OCI-LY3 (cell line): Measurements from ENCODE around the gene ERC1.

ENCODE experiments used
- H2AFZ ChIP-seq: fragments of 200-600, 300-600 bp; shearing (Covaris generic); 2 replicates; pipeline ENCODE4 v1.6.0; 2014; ENCODE audit warnings: antibody characterized with exemption, low read depth, low read length
- H3K27ac ChIP-seq: fragments of 200-600, 300-600 bp; sonication (generic); 2 replicates; pipeline ENCODE4 v1.5.1; 2014; ENCODE audit warnings: mild to moderate bottlenecking, low read length, moderate library complexity, mixed read lengths
- H3K27me3 ChIP-seq: fragments of 200-600, 300-600 bp; sonication (generic); 2 replicates; pipeline ENCODE4 v1.6.1; 2014; ENCODE audit warnings: low read depth, low read length, mixed read lengths
- H3K36me3 ChIP-seq: fragments of 200-600, 300-600 bp; sonication (generic); replicated peaks from 2 replicates; pipeline ENCODE3; 2014; ENCODE audit warnings: low read depth, low read length, mixed read lengths
- H3K4me1 ChIP-seq: fragments of 300-600, 200-600 bp; sonication (generic); 2 replicates; pipeline ENCODE4 v1.6.1; 2014; ENCODE audit warnings: low read length, mixed read lengths
- H3K4me2 ChIP-seq: fragments of 200-600, 300-600 bp; sonication (generic); 2 replicates; pipeline ENCODE4 v1.6.1; 2014; ENCODE audit warnings: low read length, mixed read lengths
- H3K4me3 ChIP-seq: fragments of 300-600, 200-600 bp; sonication (generic); 2 replicates; pipeline ENCODE4 v1.5.1; 2014; ENCODE audit warnings: antibody characterized with exemption, mild to moderate bottlenecking, low read length, moderate library complexity
- H3K79me2 ChIP-seq: fragments of 300-600, 200-600 bp; shearing (Covaris generic); 2 replicates; pipeline ENCODE4 v1.6.1; 2014; ENCODE audit warnings: mild to moderate bottlenecking, low read length, mixed read lengths
- H3K9ac ChIP-seq: fragments of 300-600, 200-600 bp; shearing (Covaris generic); 2 replicates; pipeline ENCODE4 v1.6.0; 2014; ENCODE audit warnings: mild to moderate bottlenecking, low read length, moderate library complexity
- H3K9me3 ChIP-seq: fragments of 200-600, 300-600 bp; shearing (Covaris generic); 2 replicates; pipeline ENCODE4 v1.6.1; 2014; ENCODE audit warnings: low read length, mixed read lengths; ENCODE audit not compliant: insufficient read depth
- H4K20me1 ChIP-seq: fragments of 200-600, 300-600 bp; sonication (generic); 2 replicates; pipeline ENCODE4 v1.6.1; 2016; ENCODE audit warnings: low read length, mixed read lengths; ENCODE audit not compliant: insufficient read depth
- EZH2phosphoT487 ChIP-seq: fragments of 200-600 bp; shearing (Covaris generic); IDR thresholded peaks from 2 replicates; pipeline ENCODE4 v1.6.1; 2018; ENCODE audit warnings: antibody characterized with exemption, mixed run types, low read depth
- TF ChIP-seq, protein P1 (sequence below): fragments of 200-600, 300-600 bp; sonication (generic); IDR thresholded peaks from 2 replicates; pipeline ENCODE4 v1.5.1; 2014; ENCODE audit warnings: antibody characterized with exemption, low read length, low read depth

The ERC1 gene

DNA sequence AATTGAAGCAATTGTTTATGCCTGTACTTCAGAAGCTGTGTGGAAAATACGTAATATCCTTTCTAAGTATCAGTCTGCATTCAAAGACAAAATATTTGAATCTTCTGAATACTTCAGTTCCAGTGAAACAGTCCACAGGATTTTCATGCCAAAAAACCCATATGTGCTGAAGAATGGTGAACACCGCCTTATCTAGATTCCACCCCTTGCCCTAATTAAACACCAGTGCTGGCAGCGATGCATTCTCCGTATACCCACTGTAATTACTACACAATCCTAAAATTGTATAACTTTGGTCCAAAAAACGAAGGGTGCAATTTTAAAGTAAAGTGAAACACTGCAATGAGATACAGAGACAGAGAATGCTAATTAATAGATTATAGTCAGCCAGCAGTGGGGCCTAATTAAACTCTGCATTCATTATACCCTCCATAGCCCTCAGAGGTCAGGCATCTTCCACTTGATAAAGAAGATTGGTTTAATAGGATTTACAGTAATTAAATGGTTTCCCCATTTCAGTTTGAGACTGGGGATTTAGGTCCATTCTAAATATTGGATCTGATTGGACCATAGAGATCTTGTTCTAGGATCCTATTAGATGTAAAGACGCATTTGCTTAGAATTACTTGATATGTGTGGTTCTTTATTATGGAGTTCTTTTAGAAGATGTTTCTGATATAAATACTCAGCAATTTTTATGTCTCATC, 43.9 kb downstream of the ERC1 start:
- no peak overlapping the region for H3K4me2 ChIP-seq
- no peaks in the 10 kb centered on the region for H3K4me1 ChIP-seq
- no peak overlapping the region for H3K4me3 ChIP-seq
- peaks cover 5% of the 10 kb centered on the region for H3K36me3 ChIP-seq
- H3K79me2 ChIP-seq = no peaks in the 10 kb centered on the region
- H3K9me3 ChIP-seq = no peaks in the 10 kb centered on the region
- no peak overlapping the region for H3K9ac ChIP-seq
- H3K27ac ChIP-seq = no peak overlapping the region
- no peak overlapping the region for H2AFZ ChIP-seq
- no peak for TF ChIP-seq EZH2phosphoT487
- TF ChIP-seq, protein P1, sequence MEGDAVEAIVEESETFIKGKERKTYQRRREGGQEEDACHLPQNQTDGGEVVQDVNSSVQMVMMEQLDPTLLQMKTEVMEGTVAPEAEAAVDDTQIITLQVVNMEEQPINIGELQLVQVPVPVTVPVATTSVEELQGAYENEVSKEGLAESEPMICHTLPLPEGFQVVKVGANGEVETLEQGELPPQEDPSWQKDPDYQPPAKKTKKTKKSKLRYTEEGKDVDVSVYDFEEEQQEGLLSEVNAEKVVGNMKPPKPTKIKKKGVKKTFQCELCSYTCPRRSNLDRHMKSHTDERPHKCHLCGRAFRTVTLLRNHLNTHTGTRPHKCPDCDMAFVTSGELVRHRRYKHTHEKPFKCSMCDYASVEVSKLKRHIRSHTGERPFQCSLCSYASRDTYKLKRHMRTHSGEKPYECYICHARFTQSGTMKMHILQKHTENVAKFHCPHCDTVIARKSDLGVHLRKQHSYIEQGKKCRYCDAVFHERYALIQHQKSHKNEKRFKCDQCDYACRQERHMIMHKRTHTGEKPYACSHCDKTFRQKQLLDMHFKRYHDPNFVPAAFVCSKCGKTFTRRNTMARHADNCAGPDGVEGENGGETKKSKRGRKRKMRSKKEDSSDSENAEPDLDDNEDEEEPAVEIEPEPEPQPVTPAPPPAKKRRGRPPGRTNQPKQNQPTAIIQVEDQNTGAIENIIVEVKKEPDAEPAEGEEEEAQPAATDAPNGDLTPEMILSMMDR = no peak
- no peaks in the 10 kb centered on the region for H3K27me3 ChIP-seq
- H4K20me1 ChIP-seq = no peaks in the 10 kb centered on the region

DNA sequence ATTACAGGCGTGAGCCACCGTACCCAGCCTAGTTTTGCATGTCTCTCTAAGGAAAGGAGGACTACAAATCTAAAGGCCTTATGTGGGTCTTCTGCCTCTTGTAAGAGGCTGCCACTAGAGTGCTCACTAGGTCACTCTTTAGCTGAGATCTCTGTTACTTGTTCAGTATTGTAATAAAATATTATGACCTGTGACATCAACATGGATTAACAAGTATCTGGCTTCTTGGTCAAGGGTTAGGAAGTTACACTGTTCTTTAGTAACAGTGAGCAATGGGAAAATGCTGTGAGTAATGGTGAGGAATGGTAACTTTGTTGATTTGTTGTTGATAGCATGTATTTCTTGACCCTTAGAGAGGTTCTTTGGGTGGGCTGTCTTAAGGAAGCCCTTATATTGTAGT, 50.5 kb downstream of the ERC1 start:
- no peaks in the 10 kb centered on the region for H3K9me3 ChIP-seq
- 0 out of 2 replicates have a peak, but pooled peaks cover under 1% of the 10 kb centered on the region for H3K79me2 ChIP-seq
- no peaks in the 10 kb centered on the region for H3K4me1 ChIP-seq
- no peak overlapping the region for H2AFZ ChIP-seq
- no peak for TF ChIP-seq EZH2phosphoT487
- TF ChIP-seq, protein P1 = no peak
- H3K4me3 ChIP-seq = no peak overlapping the region
- H3K27me3 ChIP-seq = no peaks in the 10 kb centered on the region
- H3K36me3 ChIP-seq = no peaks in the 10 kb centered on the region
- H4K20me1 ChIP-seq = no peaks in the 10 kb centered on the region
- no peak overlapping the region for H3K27ac ChIP-seq
- no peak overlapping the region for H3K4me2 ChIP-seq
- no peak overlapping the region for H3K9ac ChIP-seq

GRCh38 chr12:1044199-1044598, 53.2 kb downstream of the ERC1 start:
- Histone ChIP-seq H3K4me1 (no peaks in the 10 kb centered on the region), H3K4me2 (no peak overlapping the region), H3K4me3 (no peak overlapping the region), H3K9ac (no peak overlapping the region), H3K9me3 (no peaks in the 10 kb centered on the region), H4K20me1 (no peaks in the 10 kb centered on the region), H3K36me3 (no peaks in the 10 kb centered on the region), H3K27me3 (no peaks in the 10 kb centered on the region), H3K27ac (no peak overlapping the region), H2AFZ (no peak overlapping the region), H3K79me2 (peaks cover 9% of the 10 kb centered on the region)
- TF ChIP-seq, protein P1 = no peak

DNA sequence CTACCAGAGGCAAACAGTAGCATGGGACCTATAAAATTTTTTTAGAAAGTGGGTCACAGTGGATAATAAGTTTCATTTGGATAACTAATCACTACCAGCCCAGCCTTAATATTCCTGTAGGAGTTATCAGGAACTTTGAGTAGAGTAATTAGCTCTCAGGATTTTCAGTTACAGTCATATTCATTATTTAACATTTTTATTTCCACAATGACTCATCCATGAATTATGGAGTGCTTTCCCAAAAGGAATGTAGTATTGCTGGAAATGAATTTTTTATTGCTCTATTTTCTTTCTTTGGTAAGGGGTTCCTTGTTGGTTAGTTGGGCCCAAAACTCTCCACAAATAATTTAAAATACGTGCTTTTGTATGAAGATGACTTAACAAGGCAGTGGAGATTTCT, 53.7 kb downstream of the ERC1 start:
- Histone ChIP-seq H4K20me1 (no peaks in the 10 kb centered on the region), H3K27me3 (no peaks in the 10 kb centered on the region), H3K4me3 (no peak overlapping the region), H3K79me2 (peaks cover 9% of the 10 kb centered on the region), H3K9ac (no peak overlapping the region), H3K36me3 (no peaks in the 10 kb centered on the region), H2AFZ (no peak overlapping the region), H3K4me2 (no peak overlapping the region), H3K4me1 (no peaks in the 10 kb centered on the region), H3K9me3 (no peaks in the 10 kb centered on the region), H3K27ac (no peak overlapping the region)
- TF ChIP-seq, protein P1 = no peak
- no peak for TF ChIP-seq EZH2phosphoT487
